Neuronal stem cell (in vitro differentiated cells): ENCODE results near the gene MAPKAPK3.

Experiments
- DNase-seq: peaks from one replicate; pipeline ENCODE4 v3.0.0-alpha.2; 2013; ENCODE audit warnings: low spot score
- H2AFZ ChIP-seq: one replicate; pipeline ENCODE4 v1.6.1; 2013; ENCODE audit warnings: mild to moderate bottlenecking, low read length, inconsistent platforms
- H2AK5ac ChIP-seq: 2 replicates; pipeline ENCODE4 v1.6.1; 2013; ENCODE audit warnings: low read depth, mild to moderate bottlenecking, inconsistent platforms, low read length, moderate library complexity, mixed read lengths
- H2BK120ac ChIP-seq: 2 replicates; pipeline ENCODE4 v1.6.1; 2013; ENCODE audit warnings: low read depth, mild to moderate bottlenecking, inconsistent platforms, low read length, moderate library complexity, mixed read lengths
- H2BK12ac ChIP-seq: one replicate; pipeline ENCODE4 v1.6.1; 2013; ENCODE audit warnings: low read length, inconsistent platforms
- H2BK15ac ChIP-seq: 2 replicates; pipeline ENCODE4 v1.6.1; 2013; ENCODE audit warnings: mild to moderate bottlenecking, low read length, inconsistent platforms, mixed read lengths
- H2BK5ac ChIP-seq: one replicate; pipeline ENCODE4 v1.6.1; 2013; ENCODE audit warnings: inconsistent platforms, mild to moderate bottlenecking, low read length, moderate library complexity
- H3K14ac ChIP-seq: one replicate; pipeline ENCODE4 v1.6.1; 2013; ENCODE audit warnings: low read length, inconsistent platforms
- H3K18ac ChIP-seq: 2 replicates; pipeline ENCODE4 v1.6.1; 2013; ENCODE audit warnings: low read length, inconsistent platforms
- H3K23ac ChIP-seq: 2 replicates; pipeline ENCODE4 v1.6.1; 2013; ENCODE audit warnings: low read depth, mild to moderate bottlenecking, mixed read lengths, low read length, inconsistent platforms; ENCODE audit not compliant: poor library complexity
- H3K27ac ChIP-seq: replicated peaks from 3 replicates; pipeline ENCODE4 v1.5.1; 2013; ENCODE audit warnings: low read length, inconsistent platforms
- H3K27me3 ChIP-seq, 3 experiments: 2 replicates each; pipeline ENCODE4 v1.6.1; 2013; ENCODE audit warnings: low read length in 3 of 3, mild to moderate bottlenecking in 2 of 3, inconsistent platforms in 1 of 3, low read depth in 1 of 3, mixed read lengths in 1 of 3, moderate library complexity in 1 of 3; ENCODE audit not compliant: control insufficient read depth in 3 of 3, insufficient read depth in 3 of 3
- H3K36me3 ChIP-seq, 2 donors: replicated peaks in 1 of 2; 2 replicates each; pipeline ENCODE4 v1.6.1; 2013; ENCODE audit warnings: low read length in 2 of 2; ENCODE audit not compliant: control insufficient read depth in 2 of 2, insufficient read depth in 2 of 2
- H3K4ac ChIP-seq: 2 replicates; pipeline ENCODE4 v1.6.1; 2013; ENCODE audit warnings: inconsistent platforms, mild to moderate bottlenecking, low read length, moderate library complexity
- H3K4me1 ChIP-seq, 2 donors: 1 replicate in 1 of 2; 2 replicates in 1 of 2; pipeline ENCODE4 v1.6.1; 2013; ENCODE audit warnings: low read length in 2 of 2, low read depth in 1 of 2; ENCODE audit not compliant: control insufficient read depth in 2 of 2, insufficient read depth in 1 of 2
- H3K4me2 ChIP-seq: one replicate; pipeline ENCODE4 v1.6.1; 2013; ENCODE audit warnings: mild to moderate bottlenecking, low read length, inconsistent platforms; ENCODE audit not compliant: insufficient read depth, poor library complexity, severe bottlenecking
- H3K4me3 ChIP-seq, 2 donors: 2 replicates each; pipeline ENCODE4 v1.5.1; 2013; ENCODE audit warnings: low read length in 2 of 2, mild to moderate bottlenecking in 2 of 2, inconsistent platforms in 1 of 2, moderate library complexity in 1 of 2
- H3K79me1 ChIP-seq: one replicate; pipeline ENCODE4 v1.6.1; 2013; ENCODE audit warnings: low read depth, mild to moderate bottlenecking, inconsistent platforms, low read length, moderate library complexity
- H3K9ac ChIP-seq: one replicate; pipeline ENCODE4 v1.6.1; 2013; ENCODE audit warnings: mild to moderate bottlenecking, low read depth, low read length, inconsistent platforms; ENCODE audit not compliant: poor library complexity
- H3K9me3 ChIP-seq, 2 donors: replicated peaks in 1 of 2; 2 replicates each; pipeline versions ENCODE3 to v1.6.1; 2013; ENCODE audit warnings: low read length in 2 of 2, mild to moderate bottlenecking in 2 of 2, inconsistent platforms in 1 of 2, low read depth in 1 of 2, mixed read lengths in 1 of 2, moderate library complexity in 1 of 2; ENCODE audit not compliant: control insufficient read depth in 2 of 2, insufficient read depth in 1 of 2
- H4K8ac ChIP-seq: one replicate; pipeline ENCODE4 v1.6.1; 2013; ENCODE audit warnings: low read depth, mild to moderate bottlenecking, inconsistent platforms, low read length, moderate library complexity
- H4K91ac ChIP-seq: one replicate; pipeline ENCODE4 v1.6.1; 2013; ENCODE audit warnings: low read length, low read depth, mild to moderate bottlenecking, inconsistent platforms; ENCODE audit not compliant: poor library complexity
- WGBS, 2 donors: extraction: QIAGEN DNeasy Blood & Tissue Kit; methylation state at CpG; one replicate each; pipeline ENCODE4 v1.1.7; 2013; ENCODE audit warnings: missing lambda C conversion rate in 2 of 2, mixed read lengths in 1 of 2; ENCODE audit not compliant: insufficient read length in 2 of 2, insufficient replicate concordance in 1 of 2; ENCODE audit errors: extremely low coverage in 2 of 2; 5-methylcytosine and 5-hydroxymethylcytosine counted together

The MAPKAPK3 gene

DNA sequence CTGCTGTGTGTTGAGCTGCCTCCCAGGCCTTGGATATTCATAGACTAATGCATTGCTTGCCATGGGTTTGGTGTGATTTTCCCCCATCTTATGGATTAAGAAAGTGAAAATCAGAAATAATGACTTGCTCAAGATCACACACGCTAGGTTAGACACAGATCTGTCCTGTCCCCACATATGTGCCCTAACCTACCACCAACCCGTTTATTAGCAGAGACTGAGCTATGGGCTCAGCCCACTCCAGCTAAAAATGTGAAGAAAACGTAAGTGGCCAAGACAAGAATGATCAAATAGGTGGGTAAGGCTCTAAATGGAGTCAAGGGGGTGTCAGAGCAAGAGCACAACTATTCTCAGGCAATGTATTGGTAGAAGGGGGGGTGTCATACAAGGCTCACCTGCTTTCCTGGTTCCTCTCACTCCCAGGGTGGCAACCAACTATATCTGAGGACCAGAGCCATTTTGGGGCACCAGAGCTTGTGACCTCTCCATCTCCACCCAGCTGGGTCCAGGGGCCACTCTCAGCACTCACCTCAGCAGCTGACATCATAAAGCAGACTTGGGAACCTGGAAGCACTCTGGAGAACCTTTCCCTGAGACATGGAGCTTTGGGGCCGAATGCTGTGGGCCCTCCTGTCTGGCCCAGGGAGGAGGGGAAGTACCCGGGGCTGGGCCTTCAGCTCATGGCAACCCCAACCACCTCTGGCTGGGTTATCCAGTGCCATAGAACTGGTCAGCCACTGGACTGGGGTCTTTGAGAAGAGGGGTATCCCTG, 46.3 kb upstream of the MAPKAPK3 start:
- Histone ChIP-seq H4K8ac (no peak overlapping the region), H2BK12ac (no peak overlapping the region), H3K14ac (no peak overlapping the region), H2BK120ac (no peak overlapping the region), H3K23ac (no peak overlapping the region), H3K36me3 (peaks cover 1 to 18% of the 10 kb centered on the region in 2 donors), H2AK5ac (no peak overlapping the region), H3K18ac (no peak overlapping the region), H3K79me1 (no peaks in the 10 kb centered on the region), H4K91ac (no peak overlapping the region), H3K4me2 (no peak overlapping the region), H3K27me3 (peaks cover 0 to 25% (median 4%) of the 10 kb centered on the region in 3 experiments), H2BK5ac (no peak overlapping the region), H2BK15ac (no peak overlapping the region), H3K9ac (no peak overlapping the region), H3K9me3 (no peaks in the 10 kb centered on the region), H3K4me1 (peaks cover 5 to 9% of the 10 kb centered on the region in 2 donors), H3K4ac (no peak overlapping the region), H2AFZ (no peak overlapping the region), H3K4me3 (peak overlapping the region in 1 of 2 donors; percentile 96), H3K27ac (no peak overlapping the region)
- no peak for DNase-seq
- WGBS, 2 donors: no CpG with 5 or more reads among the region's 5 CpGs

DNA sequence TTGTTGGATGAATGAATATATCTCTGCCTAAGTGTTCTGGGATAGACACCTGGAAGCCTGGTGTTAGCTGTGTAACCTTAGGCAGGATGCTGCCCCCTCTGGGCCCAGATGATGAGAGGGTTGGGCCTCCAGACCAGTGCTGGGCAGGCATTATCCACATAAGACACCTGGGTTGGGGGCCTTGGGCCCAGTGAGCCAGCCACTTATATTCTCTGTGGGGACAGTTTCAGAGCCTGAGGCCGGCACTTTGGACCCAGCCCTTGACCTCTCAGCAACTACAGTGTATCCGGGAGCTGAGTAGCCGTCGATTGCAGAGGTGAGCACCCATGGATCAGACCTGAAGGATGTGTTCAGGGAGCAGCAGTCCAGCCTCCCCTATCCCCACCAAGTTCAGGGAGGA, 45.5 kb upstream of the MAPKAPK3 start:
- Histone ChIP-seq H3K9ac (no peak overlapping the region), H3K14ac (no peak overlapping the region), H2BK5ac (no peak overlapping the region), H3K9me3 (no peaks in the 10 kb centered on the region), H4K91ac (no peak overlapping the region), H2BK15ac (no peak overlapping the region), H3K18ac (no peak overlapping the region), H2AFZ (no peak overlapping the region), H3K27ac (no peak overlapping the region), H3K23ac (no peak overlapping the region), H2AK5ac (no peak overlapping the region), H3K27me3 (peaks cover 0 to 18% (median 4%) of the 10 kb centered on the region in 3 experiments), H3K79me1 (no peaks in the 10 kb centered on the region), H3K4me2 (no peak overlapping the region), H2BK12ac (no peak overlapping the region), H3K4me1 (peaks cover 5 to 9% of the 10 kb centered on the region in 2 donors), H4K8ac (no peak overlapping the region), H3K36me3 (peaks cover 1 to 19% of the 10 kb centered on the region in 2 donors), H2BK120ac (no peak overlapping the region), H3K4me3 (no peak overlapping the region), H3K4ac (no peak overlapping the region)
- no peak for DNase-seq
- no CpG with 5 or more reads among the region's 4 CpGs for WGBS, 2 donors

DNA sequence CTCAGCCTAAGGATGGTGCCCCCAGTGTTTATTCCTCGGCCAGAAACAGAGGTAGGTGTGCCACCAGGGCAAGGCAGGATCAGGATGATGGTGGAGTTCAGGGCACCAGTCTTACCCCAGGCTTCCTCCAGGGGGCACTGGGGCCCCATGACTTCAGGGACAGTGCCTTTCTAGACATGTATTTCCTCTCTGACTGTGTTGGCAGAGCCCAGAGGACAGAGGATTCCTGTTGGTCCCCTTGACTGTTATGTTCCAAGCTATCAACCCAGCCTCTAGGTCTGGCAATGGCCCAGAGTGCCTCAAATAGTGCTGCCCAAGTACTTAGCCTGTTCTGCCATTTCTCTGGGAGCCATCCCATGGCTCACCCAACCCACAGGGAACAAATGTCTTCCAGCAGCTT, 44.8 kb upstream of the MAPKAPK3 start:
- H2AFZ ChIP-seq: no peak overlapping the region
- H2BK5ac ChIP-seq: no peak overlapping the region
- H2BK120ac ChIP-seq: no peak overlapping the region
- no peak overlapping the region for H3K23ac ChIP-seq
- no CpG with 5 or more reads among the region's 1 CpG for WGBS, 2 donors
- no peak overlapping the region for H3K27ac ChIP-seq
- H4K8ac ChIP-seq: no peak overlapping the region
- peaks cover 0 to 11% (median 0%) of the 10 kb centered on the region in 3 experiments for H3K27me3 ChIP-seq
- H4K91ac ChIP-seq: no peak overlapping the region
- no peak overlapping the region for H3K4ac ChIP-seq
- peaks cover 1 to 25% of the 10 kb centered on the region in 2 donors for H3K36me3 ChIP-seq
- H3K4me1 ChIP-seq: peaks cover 4 to 5% of the 10 kb centered on the region in 2 donors
- no peak overlapping the region for H2BK12ac ChIP-seq
- no peak overlapping the region for H3K18ac ChIP-seq
- H3K4me2 ChIP-seq: no peak overlapping the region
- H3K9ac ChIP-seq: no peak overlapping the region
- no peak overlapping the region for H2BK15ac ChIP-seq
- peak; percentile 43 for DNase-seq
- no peaks in the 10 kb centered on the region for H3K9me3 ChIP-seq
- no peaks in the 10 kb centered on the region for H3K79me1 ChIP-seq
- no peak overlapping the region for H2AK5ac ChIP-seq
- H3K14ac ChIP-seq: no peak overlapping the region
- H3K4me3 ChIP-seq: no peak overlapping the region

DNA sequence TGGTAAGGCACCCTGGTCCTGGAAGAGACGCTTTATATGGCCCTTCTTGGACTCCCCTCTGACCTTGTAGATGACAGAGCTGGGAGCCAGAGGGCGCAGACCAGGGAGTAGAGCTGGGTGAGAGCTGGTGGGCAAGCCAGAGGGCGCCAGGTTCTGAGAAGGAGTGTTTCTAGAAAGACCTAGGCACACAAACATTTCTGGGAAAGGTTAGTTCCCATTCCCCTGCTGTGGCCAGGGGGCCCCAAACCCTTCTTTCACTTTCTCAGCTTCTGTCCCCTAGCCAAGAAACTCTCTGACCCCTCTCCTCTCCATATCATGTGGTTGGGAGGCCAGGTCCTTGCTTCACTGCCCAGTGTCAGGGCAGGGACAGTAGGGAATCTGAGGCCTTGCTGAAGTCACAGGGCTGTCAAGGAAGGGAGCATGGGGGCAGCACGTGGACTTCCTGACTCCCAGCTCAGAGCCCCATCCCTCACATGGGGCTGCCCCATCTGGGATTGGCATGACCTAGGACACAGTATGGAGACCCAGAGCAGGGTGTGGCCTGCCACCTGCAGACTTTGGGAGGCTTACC, 44.1 kb upstream of the MAPKAPK3 start:
- H3K4ac ChIP-seq: no peak overlapping the region
- H3K27me3 ChIP-seq: peaks cover 0 to 4% (median 0%) of the 10 kb centered on the region in 3 experiments
- H3K27ac ChIP-seq: no peak overlapping the region
- no peak overlapping the region for H3K4me3 ChIP-seq
- H3K4me1 ChIP-seq: peaks cover 2 to 5% of the 10 kb centered on the region in 2 donors
- H3K14ac ChIP-seq: no peak overlapping the region
- H4K8ac ChIP-seq: no peak overlapping the region
- no peak overlapping the region for H2BK15ac ChIP-seq
- H3K23ac ChIP-seq: no peak overlapping the region
- no peak for DNase-seq
- no peak overlapping the region for H2BK120ac ChIP-seq
- peaks cover 4 to 33% of the 10 kb centered on the region in 2 donors for H3K36me3 ChIP-seq
- no peak overlapping the region for H2AFZ ChIP-seq
- no peaks in the 10 kb centered on the region for H3K9me3 ChIP-seq
- no peak overlapping the region for H3K18ac ChIP-seq
- H2AK5ac ChIP-seq: no peak overlapping the region
- no peak overlapping the region for H2BK12ac ChIP-seq
- no CpG with 5 or more reads among the region's 4 CpGs for WGBS, 2 donors
- H4K91ac ChIP-seq: no peak overlapping the region
- H3K4me2 ChIP-seq: no peak overlapping the region
- no peak overlapping the region for H2BK5ac ChIP-seq
- H3K9ac ChIP-seq: no peak overlapping the region
- no peaks in the 10 kb centered on the region for H3K79me1 ChIP-seq
